ENCODE results near the gene TMCO2.
"Not testable (repeated sequence)": the region's sequence is repeated elsewhere in the genome, so short reads cannot be mapped to it uniquely, and the experiment has no call there.

GRCh38 chr1:40221471-40221905 lies 26.2 kb upstream of the TMCO2 start:
- TF ChIP-seq, protein P1, sequence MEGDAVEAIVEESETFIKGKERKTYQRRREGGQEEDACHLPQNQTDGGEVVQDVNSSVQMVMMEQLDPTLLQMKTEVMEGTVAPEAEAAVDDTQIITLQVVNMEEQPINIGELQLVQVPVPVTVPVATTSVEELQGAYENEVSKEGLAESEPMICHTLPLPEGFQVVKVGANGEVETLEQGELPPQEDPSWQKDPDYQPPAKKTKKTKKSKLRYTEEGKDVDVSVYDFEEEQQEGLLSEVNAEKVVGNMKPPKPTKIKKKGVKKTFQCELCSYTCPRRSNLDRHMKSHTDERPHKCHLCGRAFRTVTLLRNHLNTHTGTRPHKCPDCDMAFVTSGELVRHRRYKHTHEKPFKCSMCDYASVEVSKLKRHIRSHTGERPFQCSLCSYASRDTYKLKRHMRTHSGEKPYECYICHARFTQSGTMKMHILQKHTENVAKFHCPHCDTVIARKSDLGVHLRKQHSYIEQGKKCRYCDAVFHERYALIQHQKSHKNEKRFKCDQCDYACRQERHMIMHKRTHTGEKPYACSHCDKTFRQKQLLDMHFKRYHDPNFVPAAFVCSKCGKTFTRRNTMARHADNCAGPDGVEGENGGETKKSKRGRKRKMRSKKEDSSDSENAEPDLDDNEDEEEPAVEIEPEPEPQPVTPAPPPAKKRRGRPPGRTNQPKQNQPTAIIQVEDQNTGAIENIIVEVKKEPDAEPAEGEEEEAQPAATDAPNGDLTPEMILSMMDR (conservative IDR thresholded peaks at IDR 0.05): not testable (repeated sequence)
- not testable (repeated sequence) for TF ChIP-seq ZFX (IDR thresholded peaks at IDR 0.05)
